Neuron (in vitro differentiated cells): ENCODE data around the gene POLR3GL.
A peak's percentile ranks its signal among the peaks of the same experiment; 100 is the strongest.

Experiments
- H2AFZ ChIP-seq: one replicate; pipeline ENCODE4 v1.6.1; 2013; ENCODE audit warnings: low read depth, mild to moderate bottlenecking, inconsistent platforms, low read length, moderate library complexity
- H3K27me3 ChIP-seq: one replicate; pipeline ENCODE4 v1.6.1; 2013; ENCODE audit warnings: low read length; ENCODE audit not compliant: insufficient read depth
- H3K36me3 ChIP-seq: one replicate; pipeline ENCODE4 v1.6.1; 2013; ENCODE audit warnings: low read length; ENCODE audit not compliant: insufficient read depth
- H3K4me1 ChIP-seq: one replicate; pipeline ENCODE4 v1.6.1; 2013; ENCODE audit warnings: low read length; ENCODE audit not compliant: insufficient read depth
- H3K4me3 ChIP-seq: 2 replicates; pipeline ENCODE4 v1.5.1; 2013; ENCODE audit warnings: mild to moderate bottlenecking, low read length, moderate library complexity
- H3K9me3 ChIP-seq: one replicate; pipeline ENCODE4 v1.6.1; 2013; ENCODE audit warnings: low read length

The POLR3GL gene

GRCh38 chr1:145994391-145995120, 30.1 kb downstream of the POLR3GL start:
- Histone ChIP-seq H2AFZ (no peak overlapping the region), H3K36me3 (peaks cover 30% of the 10 kb centered on the region)

GRCh38 chr1:145995148-145995881, 30.8 kb downstream of the POLR3GL start:
- Histone ChIP-seq H3K4me3 (peak overlapping the region; percentile 99), H3K27me3 (no peaks in the 10 kb centered on the region), H3K9me3 (no peaks in the 10 kb centered on the region), H3K4me1 (peaks cover 42% of the 10 kb centered on the region), H2AFZ (no peak overlapping the region), H3K36me3 (peaks cover 30% of the 10 kb centered on the region)

More at GRCh38 chr1:145994391-145995120, 30.1 kb downstream of the POLR3GL start:
- H3K9me3 ChIP-seq: no peaks in the 10 kb centered on the region
- peaks cover 42% of the 10 kb centered on the region for H3K4me1 ChIP-seq
- H3K27me3 ChIP-seq: no peaks in the 10 kb centered on the region
- H3K4me3 ChIP-seq: peak overlapping the region; percentile 99

GRCh38 chr1:145995964-145996432, 31.5 kb downstream of the POLR3GL start:
- Histone ChIP-seq H3K4me3 (peak overlapping the region; percentile 99), H2AFZ (no peak overlapping the region), H3K27me3 (no peaks in the 10 kb centered on the region), H3K4me1 (peaks cover 42% of the 10 kb centered on the region), H3K36me3 (peaks cover 30% of the 10 kb centered on the region), H3K9me3 (no peaks in the 10 kb centered on the region)

GRCh38 chr1:145996433-145997015, 32.0 kb downstream of the POLR3GL start, which contains the start of gene TXNIP:
Gene TXNIP, minus strand, starts transcription at chr1:145996579. Its CDS starts 313 bp downstream, at chr1:145996266.
- no peaks in the 10 kb centered on the region for H3K9me3 ChIP-seq
- H3K36me3 ChIP-seq: peaks cover 30% of the 10 kb centered on the region
- H2AFZ ChIP-seq: no peak within 1 kb of the TSS
- H3K4me1 ChIP-seq: peaks cover 41% of the 10 kb centered on the region
- H3K27me3 ChIP-seq: no peaks in the 10 kb centered on the region
- peak within 1 kb of the TSS; percentile 99 for H3K4me3 ChIP-seq

- H3K4me1 ChIP-seq: peaks cover 35% of the 10 kb centered on the region
- H3K9me3 ChIP-seq: no peaks in the 10 kb centered on the region
- H2AFZ ChIP-seq: no peak overlapping the region
- peak overlapping the region; percentile 99 for H3K4me3 ChIP-seq
- no peaks in the 10 kb centered on the region for H3K27me3 ChIP-seq
- H3K36me3 ChIP-seq: peaks cover 30% of the 10 kb centered on the region
Measured at GRCh38 chr1:145997016-145997717, 32.7 kb downstream of the POLR3GL start.

- Histone ChIP-seq H3K4me3 (peak overlapping the region; percentile 99), H2AFZ (no peak overlapping the region), H3K9me3 (no peaks in the 10 kb centered on the region), H3K4me1 (peaks cover 31% of the 10 kb centered on the region), H3K27me3 (no peaks in the 10 kb centered on the region), H3K36me3 (peaks cover 27% of the 10 kb centered on the region)
Measured at GRCh38 chr1:145997718-145998023, 33.2 kb downstream of the POLR3GL start.

- Histone ChIP-seq H3K9me3 (no peaks in the 10 kb centered on the region), H3K4me1 (peaks cover 13% of the 10 kb centered on the region), H2AFZ (no peak overlapping the region), H3K36me3 (peaks cover 9% of the 10 kb centered on the region), H3K4me3 (no peak overlapping the region), H3K27me3 (no peaks in the 10 kb centered on the region)
Measured at GRCh38 chr1:145999321-146000024, 35.0 kb downstream of the POLR3GL start.

- Histone ChIP-seq H3K36me3 (no peaks in the 10 kb centered on the region), H2AFZ (no peak overlapping the region), H3K4me3 (no peak overlapping the region), H3K9me3 (no peaks in the 10 kb centered on the region), H3K27me3 (no peaks in the 10 kb centered on the region), H3K4me1 (peaks cover 10% of the 10 kb centered on the region)
Measured at GRCh38 chr1:146001709-146002108, 37.2 kb downstream of the POLR3GL start.

GRCh38 chr1:146007489-146008133, 43.1 kb downstream of the POLR3GL start:
- H3K36me3 ChIP-seq: no peaks in the 10 kb centered on the region
- H3K27me3 ChIP-seq: no peaks in the 10 kb centered on the region
- no peak overlapping the region for H2AFZ ChIP-seq
- H3K9me3 ChIP-seq: no peaks in the 10 kb centered on the region
- no peak overlapping the region for H3K4me3 ChIP-seq
- H3K4me1 ChIP-seq: no peaks in the 10 kb centered on the region

GRCh38 chr1:146010126-146010738, 45.7 kb downstream of the POLR3GL start:
- Histone ChIP-seq H3K9me3 (no peaks in the 10 kb centered on the region), H3K36me3 (no peaks in the 10 kb centered on the region), H2AFZ (no peak overlapping the region), H3K4me1 (peaks cover 3% of the 10 kb centered on the region), H3K27me3 (no peaks in the 10 kb centered on the region), H3K4me3 (no peak overlapping the region)

- Histone ChIP-seq H3K9me3 (no peaks in the 10 kb centered on the region), H3K4me3 (no peak overlapping the region), H3K36me3 (no peaks in the 10 kb centered on the region), H3K4me1 (peaks cover 3% of the 10 kb centered on the region), H3K27me3 (peaks cover 15% of the 10 kb centered on the region), H2AFZ (no peak overlapping the region)
Measured at GRCh38 chr1:146012703-146013558, 48.4 kb downstream of the POLR3GL start.
